A673 (cell line): Measurements from ENCODE around the gene TANC1. TPM values are rescaled to one million over a fixed set of nuclear protein-coding genes. Genes with fewer than 3 reads are reported as not detected.

ENCODE experiments used
- BruUV-seq: library from RNA; stranded (reverse); fragments of 400-500 nt; replicated peaks from 2 replicates; lab custom pipeline; 2021; lab: Mats Ljungman, UMichigan
- CTCF ChIA-PET: fragments of 300-600 bp; sonication (Branson Sonifier 250); formaldehyde crosslinking; loops from one replicate; lab custom pipeline; 2022; ENCODE audit warnings: antibody characterized with exemption; lab: Charles Lee
- POLR2A ChIA-PET: fragments of 300-600 bp; sonication (Branson Sonifier 250); formaldehyde crosslinking; loops from one replicate; lab custom pipeline; 2022; ENCODE audit warnings: antibody characterized with exemption; ENCODE audit not compliant: low non-redundant PET; lab: Charles Lee
- DNase-seq: peaks from one replicate; pipeline ENCODE4 v3.0.0-alpha.2; 2015; ENCODE audit warnings: low spot score
- H3K27ac ChIP-seq: fragments of 200-600 bp; sonication (generic); 2 replicates; pipeline ENCODE4 v1.5.1; 2016; ENCODE audit warnings: mixed run types, low read depth, mild to moderate bottlenecking, mixed read lengths, antibody characterized with exemption, low read length; ENCODE audit not compliant: poor library complexity, severe bottlenecking
- H3K27me3 ChIP-seq: fragments of 200-600 bp; sonication (generic); replicated peaks from 2 replicates; pipeline ENCODE4 v1.6.1; 2017; ENCODE audit warnings: mixed run types, low read depth, mild to moderate bottlenecking, mixed read lengths, antibody characterized with exemption, low read length; ENCODE audit not compliant: insufficient read depth, poor library complexity
- H3K36me3 ChIP-seq: fragments of 200-600 bp; sonication (generic); 2 replicates; pipeline ENCODE4 v1.6.1; 2016; ENCODE audit warnings: mixed run types, mild to moderate bottlenecking, mixed read lengths, antibody characterized with exemption, low read length; ENCODE audit not compliant: insufficient read depth, poor library complexity, severe bottlenecking
- H3K4me1 ChIP-seq: fragments of 200-600 bp; sonication (generic); 2 replicates; pipeline ENCODE4 v1.6.1; 2017; ENCODE audit warnings: mixed run types, mild to moderate bottlenecking, mixed read lengths, antibody characterized with exemption, low read length; ENCODE audit not compliant: insufficient read depth, poor library complexity, severe bottlenecking
- H3K4me3 ChIP-seq: fragments of 200-600 bp; sonication (generic); 2 replicates; pipeline ENCODE4 v1.5.1; 2016; ENCODE audit warnings: low read depth, mixed run types, mild to moderate bottlenecking, mixed read lengths, low read length; ENCODE audit not compliant: poor library complexity, severe bottlenecking
- H3K9me3 ChIP-seq: fragments of 200-600 bp; sonication (generic); 2 replicates; pipeline ENCODE4 v1.6.1; 2016; ENCODE audit warnings: mixed run types, low read depth, mild to moderate bottlenecking, mixed read lengths, antibody characterized with exemption, low read length; ENCODE audit not compliant: poor library complexity, severe bottlenecking
- EZH2 ChIP-seq: fragments of 200-600 bp; sonication (generic); IDR thresholded peaks from 2 replicates; pipeline ENCODE4 v1.6.1; 2017; ENCODE audit warnings: borderline replicate concordance, low read depth, mild to moderate bottlenecking, mixed read lengths, antibody characterized with exemption, low read length; ENCODE audit not compliant: poor library complexity, severe bottlenecking
- intact Hi-C: fragments of 100-400 bp; cut with micrococcal nuclease; formaldehyde crosslinking; loops from one replicate; pipeline ENCODE4 v1.10.0; 2022; ENCODE audit not compliant: unreplicated experiment
- total RNA-seq: library from RNA; stranded (reverse); gene quantifications from 2 replicates; pipeline ENCODE4 v1.2.3, GENCODE V29; 2021
- TF ChIP-seq, protein P1 (sequence below): fragments of 300-800, 200-600 bp; sonication (generic); conservative IDR thresholded peaks from 2 replicates; pipeline ENCODE4 v1.5.1; 2017; ENCODE audit warnings: low read depth, mild to moderate bottlenecking, antibody characterized with exemption, low read length, moderate library complexity, mixed read lengths

The TANC1 gene
- total RNA-seq, 1 experiment from 2014 or later, result 9.0 TPM

- intact Hi-C loops, result no loop called here
- Histone ChIP-seq H3K4me3 (no peak overlapping the region), H3K27me3 (no peaks in the 10 kb centered on the region), H3K9me3 (no peaks in the 10 kb centered on the region), H3K27ac (no peak overlapping the region), H3K4me1 (peaks cover 13% of the 10 kb centered on the region), H3K36me3 (no peaks in the 10 kb centered on the region)
- no peak for DNase-seq
- TF ChIP-seq, protein P1, sequence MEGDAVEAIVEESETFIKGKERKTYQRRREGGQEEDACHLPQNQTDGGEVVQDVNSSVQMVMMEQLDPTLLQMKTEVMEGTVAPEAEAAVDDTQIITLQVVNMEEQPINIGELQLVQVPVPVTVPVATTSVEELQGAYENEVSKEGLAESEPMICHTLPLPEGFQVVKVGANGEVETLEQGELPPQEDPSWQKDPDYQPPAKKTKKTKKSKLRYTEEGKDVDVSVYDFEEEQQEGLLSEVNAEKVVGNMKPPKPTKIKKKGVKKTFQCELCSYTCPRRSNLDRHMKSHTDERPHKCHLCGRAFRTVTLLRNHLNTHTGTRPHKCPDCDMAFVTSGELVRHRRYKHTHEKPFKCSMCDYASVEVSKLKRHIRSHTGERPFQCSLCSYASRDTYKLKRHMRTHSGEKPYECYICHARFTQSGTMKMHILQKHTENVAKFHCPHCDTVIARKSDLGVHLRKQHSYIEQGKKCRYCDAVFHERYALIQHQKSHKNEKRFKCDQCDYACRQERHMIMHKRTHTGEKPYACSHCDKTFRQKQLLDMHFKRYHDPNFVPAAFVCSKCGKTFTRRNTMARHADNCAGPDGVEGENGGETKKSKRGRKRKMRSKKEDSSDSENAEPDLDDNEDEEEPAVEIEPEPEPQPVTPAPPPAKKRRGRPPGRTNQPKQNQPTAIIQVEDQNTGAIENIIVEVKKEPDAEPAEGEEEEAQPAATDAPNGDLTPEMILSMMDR, result no peak
- TF ChIP-seq EZH2, result no peak
- POLR2A ChIA-PET, result no interaction called here
- BruUV-seq, result no TSS peak
- CTCF ChIA-PET, result no interaction called here
Observed at GRCh38 chr2:159066541-159067156, 98.2 kb downstream of the TANC1 start.

GRCh38 chr2:159067971-159068370, 99.5 kb downstream of the TANC1 start:
- no peak for DNase-seq
- no TSS peak for BruUV-seq
- no peaks in the 10 kb centered on the region for H3K9me3 ChIP-seq
- no peak overlapping the region for H3K4me3 ChIP-seq
- H3K27me3 ChIP-seq, result no peaks in the 10 kb centered on the region
- TF ChIP-seq, protein P1, result no peak
- TF ChIP-seq EZH2, result no peak
- no peaks in the 10 kb centered on the region for H3K36me3 ChIP-seq
- H3K27ac ChIP-seq, result no peak overlapping the region
- CTCF ChIA-PET, result no interaction called here
- intact Hi-C loops, result no loop called here
- POLR2A ChIA-PET, result no interaction called here
- H3K4me1 ChIP-seq, result peaks cover 13% of the 10 kb centered on the region

DNA sequence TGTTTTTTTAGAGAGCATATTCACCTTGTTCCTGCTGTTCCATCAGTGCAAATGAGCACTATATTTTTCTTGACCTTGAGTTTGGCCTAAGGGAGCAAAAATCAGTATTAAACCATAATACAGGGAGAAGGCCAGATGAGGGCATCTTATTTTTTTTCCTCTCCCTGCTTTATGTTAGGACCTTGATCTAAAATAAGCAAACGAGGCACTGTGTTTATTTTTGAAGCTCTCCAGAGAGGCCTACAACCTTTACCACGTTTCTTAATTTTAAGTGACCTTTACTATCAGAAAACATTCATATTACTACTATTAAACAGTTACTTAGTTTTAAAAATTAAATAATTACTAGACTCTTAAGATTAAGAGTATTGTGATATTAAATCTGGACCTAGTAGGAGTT, 100.8 kb downstream of the TANC1 start:
- Histone ChIP-seq H3K27me3 (no peaks in the 10 kb centered on the region), H3K36me3 (no peaks in the 10 kb centered on the region), H3K27ac (no peak overlapping the region), H3K4me1 (peaks cover 13% of the 10 kb centered on the region), H3K4me3 (no peak overlapping the region), H3K9me3 (no peaks in the 10 kb centered on the region)
- DNase-seq, result no peak
- CTCF ChIA-PET, result interaction anchor here (0.6 kb wide), 1 partner anchor 18 kb away, joined by 3 read pairs; no protein-coding TSS in a partner anchor
- POLR2A ChIA-PET, result no interaction called here
- TF ChIP-seq, protein P1, result no peak
- TF ChIP-seq EZH2, result no peak
- no TSS peak for BruUV-seq
- intact Hi-C loops, result no loop called here
